Hematopoietic multipotent progenitor cell treated with erythropoietin and hydrocortisone succinate and interleukin-3 and kit ligand, for 8 days (in vitro differentiated cells): ENCODE results near the gene IL18.
A peak's percentile ranks its signal among the peaks of the same experiment; 100 is the strongest.
"Not testable (repeated sequence)": the region's sequence is repeated elsewhere in the genome, so short reads cannot be mapped to it uniquely, and the experiment has no call there.

Experiments used
- DNase-seq: peaks from one replicate; pipeline ENCODE4 v3.0.0-alpha.2; 2015

Gene IL18

DNA sequence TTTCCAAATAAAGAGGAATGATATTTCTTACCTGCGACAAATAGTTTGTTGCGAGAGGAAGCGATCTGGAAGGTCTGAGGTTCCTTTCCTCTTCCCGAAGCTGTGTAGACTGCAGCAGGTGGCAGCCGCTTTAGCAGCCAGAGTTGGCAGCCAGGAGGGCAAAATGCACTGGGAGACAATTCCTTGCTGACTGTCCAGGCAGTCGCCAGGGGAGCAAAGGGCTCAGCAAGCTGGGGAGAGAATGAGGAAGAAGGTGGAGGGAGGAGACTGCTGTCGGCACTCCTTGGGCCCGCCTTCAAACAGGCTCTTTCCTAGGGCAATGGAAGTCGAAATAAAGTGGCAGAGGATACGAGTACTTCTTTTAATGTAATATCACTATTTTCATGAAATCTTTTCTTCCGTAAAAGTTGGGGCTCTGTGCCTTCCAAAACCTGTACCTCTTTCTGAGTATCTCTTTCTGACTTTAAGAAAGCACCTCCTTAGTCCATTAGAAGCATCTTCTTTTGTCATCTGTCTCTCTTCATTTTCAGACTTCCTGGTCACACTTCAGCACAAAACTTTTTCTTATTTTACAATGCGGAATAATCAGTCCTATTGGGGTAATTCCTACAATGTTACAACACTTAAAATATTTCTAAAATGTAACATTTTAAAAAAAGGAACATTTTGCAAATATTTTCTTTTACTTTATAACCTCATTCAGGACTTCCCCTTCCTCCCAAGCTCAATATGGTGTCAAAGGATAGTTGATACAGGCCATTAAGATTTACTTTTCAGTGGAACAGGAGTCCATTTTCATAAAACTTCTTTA, at the start of gene IL18:
IL18 (minus strand) TSS at position 220 of the 811 bp plus-strand sequence. CDS start 9,041 bp downstream, outside the sequence.
- peak; percentile 78 for DNase-seq

DNA sequence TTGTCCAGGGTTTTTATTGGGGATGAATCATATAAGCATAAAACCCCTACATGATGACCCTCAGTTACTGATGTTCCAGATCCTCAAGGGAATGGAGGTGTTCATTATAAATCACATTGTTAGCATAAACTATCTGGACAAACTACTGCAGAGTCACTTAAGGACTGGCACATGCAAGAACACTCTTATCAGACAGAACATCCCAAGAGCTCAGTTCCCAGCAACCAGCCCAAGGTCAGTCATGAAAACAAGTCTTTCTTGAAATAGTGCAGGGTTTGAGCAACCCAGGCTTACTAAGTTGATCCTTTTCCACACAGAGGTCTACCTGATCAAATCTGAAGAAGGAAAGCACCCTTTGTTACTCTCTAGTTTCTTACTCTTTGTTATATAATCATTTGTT, 48.8 kb upstream of the IL18 start:
- DNase-seq, result no peak

DNA sequence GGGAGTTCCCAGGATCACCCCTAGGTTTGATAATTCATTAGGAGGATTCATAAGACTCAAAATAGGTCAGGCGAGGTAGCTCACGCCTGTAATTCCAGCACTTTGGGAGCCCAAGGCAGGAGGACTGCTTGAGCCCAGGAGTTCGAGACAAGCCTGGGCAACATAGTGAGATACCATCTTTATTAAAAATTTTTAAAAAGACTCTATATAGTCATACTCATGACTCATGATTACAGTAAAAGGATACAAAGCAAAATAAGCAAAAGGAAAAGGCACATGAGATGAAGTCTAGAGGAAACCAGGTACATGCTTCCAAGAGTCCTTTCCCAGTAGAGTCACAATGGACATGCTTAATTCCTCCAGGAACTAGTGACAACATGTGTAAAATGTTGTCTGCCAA, 48.4 kb upstream of the IL18 start:
- no peak for DNase-seq

DNA sequence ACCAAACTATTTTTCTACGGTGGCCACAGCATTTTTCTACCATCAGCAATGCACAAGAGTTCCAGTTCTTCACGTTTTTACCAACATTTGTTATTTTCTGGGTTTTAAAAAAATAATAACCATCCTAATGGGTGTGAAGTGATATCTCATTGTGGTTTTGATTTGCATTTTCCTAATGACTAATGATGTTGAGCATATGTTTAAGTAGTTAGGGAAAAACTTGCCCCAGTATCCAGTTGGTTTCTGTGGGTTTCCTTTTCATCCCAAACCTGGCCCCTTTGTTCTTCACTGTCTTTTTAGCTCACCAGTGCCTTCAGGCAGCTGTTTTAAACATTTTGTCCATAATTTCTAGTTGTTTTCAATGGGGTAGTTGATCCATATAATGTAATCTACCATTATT, 47.6 kb upstream of the IL18 start:
- no peak for DNase-seq

DNA sequence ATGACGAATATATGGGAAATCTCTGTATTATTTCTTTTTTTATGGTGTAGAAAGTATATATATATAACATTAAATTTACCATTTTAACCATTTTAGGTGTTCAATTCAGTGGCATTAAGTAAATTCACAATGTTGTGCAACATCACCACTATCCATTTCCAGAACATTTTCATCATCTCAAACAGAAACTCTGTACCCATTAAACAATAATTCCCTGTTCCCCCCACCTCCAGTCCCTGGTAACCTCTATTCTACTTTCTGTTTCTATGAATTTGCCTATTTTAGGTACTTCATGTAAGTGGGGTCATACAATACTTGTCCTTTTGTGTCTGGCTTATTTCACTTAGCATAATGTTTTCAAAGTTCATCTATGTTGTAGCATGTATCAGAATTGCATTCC, 47.0 kb upstream of the IL18 start:
- no peak for DNase-seq

DNA sequence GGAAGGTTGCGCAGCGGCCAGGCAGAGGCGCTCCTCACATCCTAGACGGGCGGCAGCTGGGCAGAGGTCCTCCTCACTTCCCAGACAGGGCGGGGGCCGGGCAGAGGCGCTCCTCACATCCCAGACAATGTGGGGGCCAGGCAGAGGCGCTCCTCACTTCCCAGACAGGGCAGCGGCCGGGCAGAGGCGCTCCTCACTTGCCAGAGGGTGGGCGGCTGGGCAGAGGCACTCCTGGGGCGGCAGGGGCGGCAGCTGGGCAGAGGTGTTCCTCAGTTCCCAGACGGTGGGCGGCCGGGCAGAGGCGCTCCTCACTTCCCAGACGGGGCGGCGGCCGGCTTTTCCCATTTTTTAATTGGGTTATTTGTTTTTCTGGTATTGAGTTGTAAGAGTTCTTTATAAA, 42.2 kb upstream of the IL18 start:
- DNase-seq, result no peak

DNA sequence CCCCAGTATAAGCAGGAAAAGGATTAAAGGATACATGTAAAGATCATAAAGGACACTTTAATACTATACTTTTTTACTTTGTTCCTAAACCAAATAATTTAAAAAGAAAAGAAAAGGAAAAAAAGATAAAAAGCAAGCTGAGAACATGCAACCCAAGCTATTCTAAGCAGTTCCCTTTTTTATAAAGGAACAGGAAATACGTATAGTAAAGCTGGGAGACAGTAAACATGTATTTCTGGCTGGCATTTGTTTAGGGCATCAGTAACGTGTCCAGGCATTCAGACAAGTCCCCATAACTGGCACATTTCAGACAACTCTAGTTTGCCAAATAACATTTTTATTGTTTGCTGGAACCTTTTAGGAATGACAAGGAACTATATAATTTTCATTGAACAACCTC, 36.4 kb upstream of the IL18 start:
- DNase-seq, result no peak

DNA sequence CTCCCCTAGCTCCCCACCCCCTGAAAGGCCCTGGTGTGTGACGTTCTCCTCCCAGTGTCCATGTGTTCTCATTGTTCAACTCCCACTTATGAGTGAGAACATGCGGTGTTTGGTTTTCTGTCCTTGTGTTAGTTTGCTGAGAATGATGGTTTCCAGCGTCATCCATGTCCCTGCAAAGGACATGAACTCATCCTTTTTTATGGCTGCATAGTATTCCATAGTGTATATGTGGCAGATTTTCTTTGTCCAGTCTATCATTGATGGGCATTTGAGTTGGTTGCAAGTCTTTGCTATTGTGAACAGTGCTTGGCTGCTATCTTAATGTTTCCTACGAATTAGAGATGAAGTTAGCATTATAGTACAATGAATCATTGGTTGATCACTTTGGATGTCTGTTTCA, 35.2 kb upstream of the IL18 start:
- not testable (repeated sequence) for DNase-seq

DNA sequence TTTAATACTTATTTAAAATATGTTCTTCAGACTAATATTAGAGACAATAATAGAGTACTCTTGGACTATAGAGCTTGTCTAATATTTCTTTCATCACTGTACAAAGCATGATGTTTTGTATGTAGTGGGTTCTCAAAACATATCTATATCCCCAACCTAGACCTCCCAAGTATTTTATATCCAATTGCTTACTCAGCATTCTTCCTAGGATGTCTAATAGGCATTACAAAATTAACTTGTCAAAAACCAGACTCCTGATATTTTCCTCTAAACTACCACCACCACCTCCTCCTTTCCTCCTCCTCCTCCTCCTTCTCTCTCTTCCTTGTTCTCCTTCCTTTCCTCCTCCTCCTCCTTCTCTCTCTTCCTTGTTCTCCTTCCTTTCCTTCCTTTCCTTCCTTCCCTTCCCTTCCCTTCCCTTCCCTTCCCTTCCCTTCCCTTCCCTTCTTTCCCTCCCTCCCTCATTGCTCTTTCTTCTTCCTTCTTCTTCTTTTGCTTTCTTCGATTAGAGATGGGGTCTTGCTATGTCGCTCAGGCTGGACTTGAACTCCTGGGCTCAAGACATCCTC, 32.7 kb upstream of the IL18 start:
- DNase-seq, result no peak

DNA sequence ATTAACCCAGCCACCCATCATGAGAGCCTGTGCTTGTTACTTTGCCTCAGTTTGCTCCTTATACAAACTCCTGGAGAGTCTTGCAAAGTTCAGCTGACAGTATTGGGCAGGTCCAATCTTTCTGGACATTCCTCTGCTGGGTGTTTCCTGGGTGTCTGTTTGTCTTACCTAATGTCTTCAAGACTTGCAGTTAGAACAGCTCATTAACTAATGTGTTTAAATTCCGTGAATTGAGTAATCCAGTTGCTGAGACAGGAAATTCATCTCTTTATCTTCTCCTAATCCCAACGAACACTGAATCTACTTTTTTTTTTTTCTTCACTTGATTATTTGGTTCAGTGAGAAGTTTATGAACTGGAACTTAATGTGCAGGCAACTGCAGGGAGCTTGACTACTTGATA, 32.1 kb upstream of the IL18 start:
- no peak for DNase-seq

DNA sequence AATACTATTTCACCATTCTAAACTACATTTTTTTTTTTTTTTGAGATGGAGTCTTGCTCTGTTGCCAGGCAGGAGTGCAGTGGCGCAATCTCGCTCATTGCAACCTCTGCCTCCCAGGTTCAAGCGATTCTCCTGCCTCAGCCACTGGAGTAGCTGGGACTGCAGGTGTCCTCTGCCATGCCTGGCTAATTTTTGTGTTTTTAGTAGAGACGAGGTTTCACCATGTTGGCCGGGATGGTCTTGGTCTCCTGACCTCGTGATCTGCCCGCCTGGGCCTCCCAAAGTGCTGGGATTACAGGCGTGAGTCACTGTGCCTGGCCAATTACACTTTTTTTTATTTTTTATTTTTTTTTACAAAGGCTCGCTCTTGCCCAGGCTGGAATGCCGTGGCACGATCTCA, 31.2 kb upstream of the IL18 start:
- not testable (repeated sequence) for DNase-seq

DNA sequence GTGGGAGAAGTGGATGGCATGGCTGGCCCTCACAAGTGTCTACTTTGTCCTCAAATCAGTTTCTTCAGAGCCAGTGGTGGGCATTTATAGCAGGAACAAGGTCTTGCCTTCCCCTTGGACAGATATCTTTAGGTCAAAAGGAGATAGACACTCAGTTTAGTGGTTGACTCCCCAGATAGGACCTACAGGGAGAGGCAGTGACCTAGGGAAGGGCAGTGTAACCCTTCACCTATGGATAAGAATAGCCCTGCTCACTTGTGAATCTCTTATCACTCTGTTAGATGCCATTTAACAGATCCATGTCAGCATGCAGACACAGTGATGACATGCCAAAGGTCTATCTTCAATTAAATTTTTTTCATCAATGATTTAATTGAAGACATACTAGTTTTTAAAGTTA, 22.4 kb upstream of the IL18 start:
- DNase-seq, result no peak

DNA sequence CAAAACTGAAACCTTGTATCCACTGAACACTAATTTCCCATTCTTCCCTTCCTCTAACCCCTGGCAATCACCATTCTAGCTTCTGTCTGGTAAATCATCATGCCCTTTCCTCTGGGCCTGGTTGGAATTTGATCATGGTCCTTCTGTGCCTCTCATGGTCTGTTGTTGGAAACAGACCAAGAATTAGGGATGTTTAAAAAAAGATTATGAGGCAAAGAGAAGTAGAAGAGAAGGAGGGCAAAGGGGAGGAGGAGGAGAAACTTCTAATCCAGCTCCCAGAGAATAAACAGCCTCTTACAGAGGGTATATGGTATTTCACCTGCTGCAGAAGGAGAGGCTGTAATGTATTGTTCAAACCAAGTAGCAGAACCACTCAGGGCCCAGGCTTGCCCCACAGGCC, 22.0 kb upstream of the IL18 start:
- DNase-seq, result no peak

DNA sequence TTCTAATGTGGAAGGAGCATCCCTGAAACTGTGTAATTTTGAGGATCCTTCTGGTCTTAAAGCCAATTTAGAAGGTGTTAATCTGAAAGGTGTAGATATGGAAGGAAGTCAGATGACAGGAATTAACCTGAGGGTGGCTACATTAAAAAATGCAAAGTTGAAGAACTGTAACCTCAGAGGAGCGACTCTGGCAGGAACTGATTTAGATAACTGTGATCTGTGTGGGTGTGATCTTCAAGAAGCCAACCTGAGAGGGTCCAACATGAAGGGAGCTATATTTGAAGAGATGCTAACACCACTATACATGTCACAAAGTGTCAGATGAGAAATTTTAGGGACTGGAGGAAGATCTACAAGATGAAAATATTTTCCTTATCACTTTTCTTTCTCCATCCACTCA, 19.0 kb upstream of the IL18 start:
- DNase-seq, result no peak

DNA sequence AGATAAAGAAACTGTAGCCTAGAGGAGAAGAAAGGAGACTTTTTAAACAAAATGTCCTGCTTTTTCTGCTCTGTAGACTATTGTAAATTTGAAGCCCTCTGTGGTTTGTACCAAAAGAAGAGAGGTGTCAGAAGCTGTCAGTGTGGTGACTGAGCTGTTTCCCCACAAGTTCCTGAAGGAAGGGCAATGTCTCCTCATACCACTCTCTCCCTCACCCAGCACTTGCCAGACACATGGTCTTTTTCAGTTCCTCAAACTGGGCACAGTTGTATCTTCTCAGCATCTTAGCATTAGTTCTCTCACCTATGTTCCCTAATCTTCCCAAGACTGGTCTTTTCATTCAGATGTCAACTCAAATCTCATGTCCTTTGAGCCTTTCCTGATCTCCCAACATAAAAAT, 15.7 kb upstream of the IL18 start:
- no peak for DNase-seq

DNA sequence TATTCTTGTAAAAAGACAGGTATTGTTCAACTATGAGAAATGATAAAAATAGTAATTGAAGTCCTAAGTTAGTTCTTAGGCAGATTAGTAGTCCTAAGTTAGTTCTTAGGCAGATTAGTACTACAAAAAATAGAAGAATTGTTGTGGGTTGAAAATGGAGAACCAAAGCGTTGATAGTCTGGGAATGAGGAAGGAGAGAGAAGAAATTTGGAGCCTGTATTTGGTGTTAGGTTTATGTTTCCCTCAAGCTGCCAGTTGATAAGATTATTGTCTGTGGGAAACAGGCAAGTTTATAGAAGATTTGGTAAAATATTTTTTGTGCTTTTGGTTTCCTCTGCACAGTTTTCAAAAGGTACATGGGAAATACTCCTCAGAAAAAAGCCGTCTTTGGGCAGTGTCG, 15.0 kb upstream of the IL18 start:
- DNase-seq, result no peak

DNA sequence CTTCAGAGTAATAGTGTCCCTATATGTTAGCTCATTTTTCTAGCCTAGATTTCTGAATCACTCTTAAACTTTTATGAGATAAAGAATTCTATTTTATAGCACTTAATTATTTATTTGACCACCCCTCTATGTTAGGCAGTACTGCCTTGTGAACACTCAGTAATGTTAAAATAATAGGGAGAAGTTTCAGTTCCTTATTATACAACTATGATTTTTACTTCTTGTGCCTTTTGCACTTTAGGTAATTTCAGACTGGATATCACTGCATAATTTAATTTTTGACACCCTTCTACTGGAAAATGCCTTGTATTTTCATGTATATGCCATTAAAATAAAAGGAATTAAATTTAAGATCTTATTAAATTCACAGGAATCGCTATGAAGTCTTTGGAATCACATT, 14.5 kb upstream of the IL18 start:
- DNase-seq, result no peak

DNA sequence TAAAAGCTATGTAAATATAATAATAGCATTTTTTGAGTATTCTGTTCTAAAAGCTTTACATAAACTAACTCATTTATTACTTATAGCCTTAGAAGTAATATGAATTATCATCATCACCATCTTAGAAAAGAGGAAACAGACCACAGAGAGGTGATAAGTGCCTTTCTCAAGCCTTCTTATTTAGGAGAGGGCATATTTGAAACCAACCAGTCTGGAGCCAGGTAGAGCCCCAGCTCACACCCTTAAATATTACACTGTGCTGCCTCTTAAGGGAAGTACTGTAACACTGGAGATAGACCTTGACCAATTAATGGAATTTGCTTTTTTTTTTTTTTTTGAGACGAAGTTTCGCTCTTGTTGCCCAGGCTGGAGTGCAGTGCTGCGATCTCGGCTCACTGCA, 13.7 kb upstream of the IL18 start:
- no peak for DNase-seq

DNA sequence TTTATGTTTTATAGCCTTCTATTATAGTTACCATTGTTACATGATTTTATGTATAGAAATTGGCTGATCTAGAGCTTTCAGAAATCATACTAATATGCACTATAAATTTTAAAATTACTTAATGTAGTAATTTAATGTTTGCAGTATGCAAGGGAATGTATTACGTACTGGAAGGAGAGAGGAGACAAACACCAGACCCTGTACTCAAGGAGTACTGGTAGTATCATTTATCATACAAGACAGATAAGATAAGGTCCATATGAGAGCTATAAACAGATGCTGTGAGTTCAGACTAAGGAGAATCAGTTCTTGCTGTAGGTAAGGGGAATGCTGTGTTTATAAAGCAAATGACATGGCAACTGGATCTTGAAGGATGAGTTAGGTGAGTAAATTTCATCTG, 12.2 kb upstream of the IL18 start:
- DNase-seq, result no peak

DNA sequence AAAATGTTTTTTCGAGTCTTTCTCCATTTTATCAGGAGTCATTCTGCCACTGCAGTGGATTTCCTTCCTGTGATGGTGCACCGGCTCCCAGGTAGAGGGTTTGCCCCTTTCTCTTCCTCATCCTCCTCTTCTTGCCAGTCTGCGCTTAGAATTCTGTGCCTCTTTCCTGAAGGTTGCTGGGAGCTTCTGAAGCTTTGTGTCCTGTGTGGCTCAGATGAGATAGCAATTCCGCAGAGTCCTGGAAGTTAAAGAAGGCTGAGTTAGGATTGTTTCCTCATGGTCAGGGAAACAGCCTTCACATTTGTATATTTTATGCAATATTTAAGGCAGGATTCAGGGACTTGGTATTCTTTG, 11.7 kb upstream of the IL18 start:
- no peak for DNase-seq

DNA sequence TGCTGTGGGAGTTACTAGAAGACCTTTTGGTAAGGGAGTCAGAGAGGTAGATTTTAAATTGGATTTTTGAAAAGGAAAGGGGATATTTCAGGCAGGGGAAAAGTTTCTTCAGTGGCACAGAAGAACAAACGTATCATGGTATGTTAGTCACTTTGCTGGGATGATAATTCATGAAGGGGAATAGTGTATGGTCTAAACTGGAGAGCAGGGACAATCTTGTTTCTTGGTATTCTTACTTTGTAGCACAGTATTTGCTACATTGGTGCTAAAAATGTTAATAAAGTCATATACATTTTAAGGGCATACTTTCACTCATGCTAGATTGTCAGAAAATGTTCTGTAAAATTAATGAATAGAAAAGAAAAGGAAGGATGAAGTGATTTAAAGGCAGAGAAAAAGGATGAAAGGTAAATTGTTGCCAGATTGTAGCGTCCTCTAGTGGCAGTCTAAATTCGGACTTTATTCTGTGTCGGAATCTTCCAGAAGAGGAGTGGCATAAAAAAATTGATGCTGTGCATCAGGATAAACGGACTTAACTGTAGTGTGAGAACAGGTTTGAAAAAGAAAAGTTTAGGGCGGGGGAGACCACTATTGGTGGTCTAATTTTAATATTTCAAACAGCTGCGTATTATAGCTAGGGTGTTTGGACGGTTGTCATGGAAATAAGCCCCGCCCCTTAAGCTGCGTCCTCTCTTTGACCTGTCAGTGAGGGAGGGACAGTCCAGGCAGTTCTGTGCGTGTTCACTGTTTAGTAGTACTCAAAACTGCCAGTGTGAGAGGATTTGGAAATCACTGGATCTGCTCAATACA, 11.1 kb upstream of the IL18 start, which contains the start of gene BCO2:
BCO2 (plus strand) TSS at position 724 of the 810 bp plus-strand sequence. CDS start 90 bp downstream, outside the sequence.
- DNase-seq, result peak; percentile 66

DNA sequence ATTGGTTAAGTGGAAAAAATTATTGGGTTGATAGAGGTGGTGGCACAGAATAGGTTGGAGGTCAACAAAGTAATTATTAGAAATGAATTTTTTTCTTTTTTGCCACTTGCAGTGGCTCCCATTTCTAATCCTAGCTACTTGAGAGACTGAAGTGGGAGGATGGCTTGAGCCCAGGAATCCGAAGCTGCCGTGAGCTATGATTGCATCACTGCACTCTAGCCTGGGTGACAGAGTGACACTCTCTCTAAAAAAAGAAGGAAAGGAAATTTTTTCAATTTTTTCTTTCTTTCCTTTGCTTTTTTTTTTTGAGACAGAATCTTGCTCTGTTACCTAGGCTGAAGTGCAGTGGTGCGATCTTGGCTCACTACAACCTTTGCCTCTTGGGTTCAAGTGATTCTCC, 9.3 kb upstream of the IL18 start:
- DNase-seq, result no peak

DNA sequence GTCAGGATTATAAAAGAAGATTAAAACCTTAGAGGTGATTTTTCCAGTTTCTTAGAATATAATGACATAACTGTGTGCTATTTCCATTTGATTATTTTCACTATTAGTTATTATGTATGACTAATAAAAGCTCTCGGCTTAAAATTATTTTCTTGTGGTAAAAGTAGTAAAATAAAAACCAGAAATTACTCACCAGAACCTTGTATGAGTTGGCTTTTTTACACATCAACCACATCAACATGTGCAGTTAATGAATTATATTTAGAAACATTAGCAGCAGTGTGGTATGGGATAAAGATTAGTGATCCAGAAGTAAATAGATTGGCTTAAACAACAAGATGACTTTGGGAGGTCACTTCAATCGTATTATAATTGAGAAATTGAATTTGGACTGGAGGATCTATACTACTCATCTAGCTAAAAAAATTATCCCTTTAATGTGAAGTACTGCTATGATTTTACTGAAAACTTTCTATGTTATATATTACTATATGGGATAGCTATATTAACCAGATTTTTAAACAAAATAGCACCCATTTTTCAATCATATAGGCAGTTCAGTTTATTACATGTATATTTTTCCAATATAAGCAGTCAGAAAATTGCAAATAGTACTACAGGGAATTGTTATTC, 8.6 kb upstream of the IL18 start:
- DNase-seq, result no peak

DNA sequence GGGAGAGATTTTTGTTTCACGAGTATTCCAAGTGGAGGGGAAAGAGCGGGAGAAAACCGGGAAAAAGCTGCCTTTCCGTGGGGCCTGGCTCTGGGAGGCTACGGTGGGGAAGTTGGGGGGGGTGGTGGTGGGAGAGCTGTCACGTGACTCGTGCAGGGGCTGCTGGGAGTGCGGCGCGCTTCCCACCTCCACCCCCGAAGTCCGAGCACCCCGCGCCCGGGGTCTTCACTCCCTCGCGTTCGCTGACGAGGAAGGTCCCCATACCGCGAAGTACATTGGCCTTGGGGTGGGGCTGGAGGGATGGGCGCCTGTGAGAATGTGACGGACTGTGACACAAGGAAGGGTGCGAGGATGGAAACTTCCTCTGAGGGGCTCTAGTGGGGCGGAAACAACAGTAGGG, 3.3 kb upstream of the IL18 start, which contains the start of gene TEX12:
TEX12 (plus strand) TSS at position 228 of the 400 bp plus-strand sequence. CDS start 1,897 bp downstream, outside the sequence.
- no peak for DNase-seq
